Tibial nerve (tissue), 4 donors: Measurements from ENCODE around the gene HIPK2. TPM values are rescaled to one million over a fixed set of nuclear protein-coding genes. Genes with fewer than 3 reads are reported as not detected.

Experiments
- DNase-seq, 2 donors: peaks; one replicate each; pipeline ENCODE4 v3.0.0-alpha.2; 2019; ENCODE audit warnings: low spot score in 2 of 2
- H3K27ac ChIP-seq, 4 donors: fragments of 200-600 bp; sonication (generic) in 3 of 4; one replicate each; pipeline ENCODE4 v1.5.1; 2017 to 2019; ENCODE audit warnings: mild to moderate bottlenecking in 1 of 4
- H3K27me3 ChIP-seq, 2 donors: fragments of 200-600 bp; sonication (generic) in 1 of 2; one replicate each; pipeline versions ENCODE4 v1.5.1 to v1.6.0; 2017 to 2019
- H3K36me3 ChIP-seq, 3 donors: fragments of 200-600 bp; sonication (generic); one replicate each; pipeline ENCODE4 v1.5.1; 2018 to 2019
- H3K4me1 ChIP-seq, 4 donors: fragments of 200-600 bp; sonication (generic) in 3 of 4; one replicate each; pipeline ENCODE4 v1.5.1; 2017 to 2019
- H3K4me3 ChIP-seq, 4 donors: fragments of 200-600 bp; sonication (generic) in 3 of 4; one replicate each; pipeline ENCODE4 v1.5.1; 2017 to 2019; ENCODE audit warnings: mild to moderate bottlenecking in 1 of 4, moderate library complexity in 1 of 4
- H3K9me3 ChIP-seq, 4 donors: fragments of 200-600 bp; sonication (generic) in 3 of 4; one replicate each; pipeline ENCODE4 v1.5.1; 2017 to 2019
- EP300 ChIP-seq, 2 donors: sonication (generic); formaldehyde crosslinking; IDR thresholded peaks; one replicate each; pipeline ENCODE4 v1.6.1; 2017; ENCODE audit warnings: antibody characterized with exemption in 2 of 2, mild to moderate bottlenecking in 1 of 2
- POLR2A ChIP-seq, 2 donors: fragments of 450-650 bp; IDR thresholded peaks; one replicate each; pipeline ENCODE4 v1.6.1; 2017; ENCODE audit warnings: antibody characterized with exemption in 2 of 2, mild to moderate bottlenecking in 2 of 2, moderate library complexity in 2 of 2
- WGBS, 2 donors: methylation state at CpG; one replicate each; pipeline ENCODE4 v1.1.5; 2018; 5-methylcytosine and 5-hydroxymethylcytosine counted together
- total RNA-seq, 4 donors: library from RNA; depleted of rRNA; stranded (reverse); fragments of >200 nt; gene quantifications; one replicate each; pipeline ENCODE4 v1.1.0, GENCODE V29; 2016
- TF ChIP-seq, protein P1 (sequence below), 5 experiments: fragments of 200-600 bp in 3 of 5; fragments of 450-650 bp in 2 of 5; sonication (generic) in 3 of 5; IDR thresholded peaks; one replicate each; pipeline ENCODE4 v1.5.1; 2016 to 2019; ENCODE audit warnings: antibody characterized with exemption in 5 of 5, mild to moderate bottlenecking in 3 of 5, moderate library complexity in 2 of 5

The HIPK2 gene
- total RNA-seq, 4 donors from 2014 or later, result 24.9 to 41.1 (median 29.7) TPM

GRCh38 chr7:139634087-139634486 is 143.7 kb downstream of the HIPK2 start:
- 89% methylated on average over 7 of the region's 7 CpGs for WGBS, 2 donors
- no peaks in the 10 kb centered on the region for H3K27me3 ChIP-seq
- peaks cover 0 to 41% (median 0%) of the 10 kb centered on the region in 3 donors for H3K36me3 ChIP-seq
- no peaks in the 10 kb centered on the region for H3K9me3 ChIP-seq
- no peaks in the 10 kb centered on the region for H3K4me1 ChIP-seq
- no peak for DNase-seq
- no peak overlapping the region for H3K27ac ChIP-seq
- TF ChIP-seq POLR2A (IDR thresholded peaks at IDR 0.05) (no peak), EP300 (IDR thresholded peaks at IDR 0.05) (no peak)
- TF ChIP-seq, protein P1, sequence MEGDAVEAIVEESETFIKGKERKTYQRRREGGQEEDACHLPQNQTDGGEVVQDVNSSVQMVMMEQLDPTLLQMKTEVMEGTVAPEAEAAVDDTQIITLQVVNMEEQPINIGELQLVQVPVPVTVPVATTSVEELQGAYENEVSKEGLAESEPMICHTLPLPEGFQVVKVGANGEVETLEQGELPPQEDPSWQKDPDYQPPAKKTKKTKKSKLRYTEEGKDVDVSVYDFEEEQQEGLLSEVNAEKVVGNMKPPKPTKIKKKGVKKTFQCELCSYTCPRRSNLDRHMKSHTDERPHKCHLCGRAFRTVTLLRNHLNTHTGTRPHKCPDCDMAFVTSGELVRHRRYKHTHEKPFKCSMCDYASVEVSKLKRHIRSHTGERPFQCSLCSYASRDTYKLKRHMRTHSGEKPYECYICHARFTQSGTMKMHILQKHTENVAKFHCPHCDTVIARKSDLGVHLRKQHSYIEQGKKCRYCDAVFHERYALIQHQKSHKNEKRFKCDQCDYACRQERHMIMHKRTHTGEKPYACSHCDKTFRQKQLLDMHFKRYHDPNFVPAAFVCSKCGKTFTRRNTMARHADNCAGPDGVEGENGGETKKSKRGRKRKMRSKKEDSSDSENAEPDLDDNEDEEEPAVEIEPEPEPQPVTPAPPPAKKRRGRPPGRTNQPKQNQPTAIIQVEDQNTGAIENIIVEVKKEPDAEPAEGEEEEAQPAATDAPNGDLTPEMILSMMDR (IDR thresholded peaks at IDR 0.05), result no peak
- H3K4me3 ChIP-seq, result no peak overlapping the region

DNA sequence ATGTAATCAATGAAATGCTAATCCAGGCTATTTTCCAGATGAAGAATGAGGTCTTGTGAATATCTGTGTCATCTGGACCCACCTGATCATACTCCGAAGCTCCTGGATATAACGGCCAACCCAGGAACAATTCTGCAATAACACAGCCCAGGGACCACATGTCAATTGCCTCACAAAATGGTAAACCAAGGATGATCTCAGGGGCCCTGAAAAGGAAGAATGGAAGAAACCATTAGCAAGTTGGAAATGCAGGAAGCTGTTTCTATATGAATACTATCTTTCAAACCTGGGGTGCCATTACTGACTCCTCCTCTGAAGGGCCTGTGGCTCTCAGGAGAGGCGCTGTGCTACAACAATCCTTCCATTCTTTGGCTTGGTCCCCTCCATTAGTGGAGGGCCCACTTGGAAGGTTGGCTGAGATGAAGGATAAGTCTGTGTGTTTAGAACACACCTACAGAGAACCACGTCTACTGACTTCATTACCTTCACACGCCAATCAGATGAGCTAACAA is 146.2 kb downstream of the HIPK2 start:
- Histone ChIP-seq H3K27ac (no peak overlapping the region), H3K9me3 (no peaks in the 10 kb centered on the region), H3K4me1 (no peaks in the 10 kb centered on the region), H3K27me3 (no peaks in the 10 kb centered on the region), H3K4me3 (no peak overlapping the region), H3K36me3 (peaks cover 0 to 60% (median 3%) of the 10 kb centered on the region in 3 donors)
- TF ChIP-seq, protein P1 (IDR thresholded peaks at IDR 0.05), result no peak
- TF ChIP-seq POLR2A (IDR thresholded peaks at IDR 0.05) (no peak), EP300 (IDR thresholded peaks at IDR 0.05) (no peak)
- 90 to 95% methylated on average over 5 of the region's 5 CpGs for WGBS, 2 donors
- no peak for DNase-seq

DNA sequence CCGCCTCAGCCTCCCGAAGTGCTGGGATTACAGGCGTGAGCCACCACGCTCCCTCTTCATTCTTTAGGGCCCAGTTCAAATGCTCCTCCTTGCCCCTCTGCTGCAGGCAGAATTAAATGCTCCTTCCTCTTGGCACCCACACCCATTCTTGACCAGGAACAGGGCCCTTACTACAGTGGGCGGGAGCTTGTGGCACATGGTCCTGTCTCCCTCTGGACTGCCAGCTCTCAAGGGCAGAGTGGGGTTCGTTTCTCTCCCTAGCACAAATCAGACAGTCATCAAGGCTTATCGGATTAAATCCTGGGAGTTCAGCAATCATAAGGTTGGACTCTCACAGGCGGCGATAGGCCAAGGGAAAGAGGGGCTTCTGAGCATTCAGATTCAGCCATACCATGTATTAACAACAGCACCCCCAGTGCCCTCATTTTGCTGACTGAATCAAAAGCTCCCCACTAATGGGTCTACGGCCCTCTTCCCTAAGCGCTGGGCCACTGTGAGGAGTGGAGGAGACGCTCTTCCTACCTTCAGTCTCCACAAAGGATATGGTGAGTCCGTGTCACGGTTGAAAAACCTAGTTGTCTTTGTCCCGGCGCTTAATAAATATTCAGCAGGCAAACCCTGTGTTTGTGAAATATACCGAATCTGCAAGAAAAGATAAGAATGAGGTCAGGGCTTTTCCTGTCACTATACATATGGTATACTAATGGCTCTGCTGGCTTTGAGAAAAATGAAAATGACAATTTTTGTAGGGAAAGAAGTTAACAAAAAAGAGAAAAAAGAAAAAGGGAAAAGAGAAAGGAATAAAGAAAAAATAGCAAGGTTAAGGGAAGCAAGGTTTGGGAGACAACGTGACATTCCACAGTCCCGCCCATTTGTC is 146.9 kb downstream of the HIPK2 start:
- TF ChIP-seq, protein P1 (IDR thresholded peaks at IDR 0.05), result no peak
- TF ChIP-seq EP300 (IDR thresholded peaks at IDR 0.05) (no peak), POLR2A (IDR thresholded peaks at IDR 0.05) (no peak)
- WGBS, 2 donors, result 90 to 94% methylated on average over 19 of the region's 19 CpGs
- Histone ChIP-seq H3K9me3 (no peaks in the 10 kb centered on the region), H3K4me1 (no peaks in the 10 kb centered on the region), H3K36me3 (peaks cover 0 to 64% (median 6%) of the 10 kb centered on the region in 3 donors), H3K4me3 (no peak overlapping the region), H3K27me3 (no peaks in the 10 kb centered on the region), H3K27ac (no peak overlapping the region)
- DNase-seq, result no peak

DNA sequence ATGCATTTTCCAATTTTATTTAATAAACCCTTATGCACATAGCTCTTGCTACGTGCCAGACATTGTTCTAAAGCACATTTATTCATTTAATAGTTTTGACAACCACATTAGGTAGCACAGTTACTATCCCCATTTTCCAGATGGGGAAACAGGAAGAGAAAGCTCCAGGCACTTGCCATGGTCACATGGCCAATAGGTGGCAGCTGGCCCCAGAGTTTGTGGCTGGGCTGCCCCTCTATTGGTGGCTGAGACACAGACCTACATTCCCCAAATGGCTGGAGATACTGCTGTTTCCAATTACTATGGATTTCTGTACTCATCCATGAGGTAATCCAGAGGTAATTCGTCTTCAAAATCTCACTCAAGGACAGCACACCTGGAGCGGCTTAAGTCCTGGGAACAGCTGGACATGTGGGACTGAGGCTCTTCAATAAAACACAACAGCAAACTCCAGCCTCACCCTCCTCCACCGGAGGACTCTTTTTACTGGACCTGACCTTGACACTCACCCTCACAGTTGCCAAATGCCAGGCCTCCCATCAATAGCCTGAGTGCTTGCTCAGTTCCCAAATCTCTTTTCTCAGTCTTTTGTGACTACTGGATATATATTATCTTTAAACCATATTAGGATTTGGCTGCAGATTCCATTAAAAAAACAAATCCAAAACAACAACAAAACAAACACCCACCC is 148.3 kb downstream of the HIPK2 start:
- Histone ChIP-seq H3K36me3 (peaks cover 0 to 77% (median 6%) of the 10 kb centered on the region in 3 donors), H3K27me3 (no peaks in the 10 kb centered on the region), H3K27ac (no peak overlapping the region), H3K9me3 (no peaks in the 10 kb centered on the region), H3K4me3 (no peak overlapping the region), H3K4me1 (no peaks in the 10 kb centered on the region)
- TF ChIP-seq EP300 (IDR thresholded peaks at IDR 0.05) (no peak), POLR2A (IDR thresholded peaks at IDR 0.05) (no peak)
- TF ChIP-seq, protein P1 (IDR thresholded peaks at IDR 0.05), result no peak
- DNase-seq, result no peak
- WGBS, 2 donors, result 72 to 74% methylated on average over 4 of the region's 4 CpGs

DNA sequence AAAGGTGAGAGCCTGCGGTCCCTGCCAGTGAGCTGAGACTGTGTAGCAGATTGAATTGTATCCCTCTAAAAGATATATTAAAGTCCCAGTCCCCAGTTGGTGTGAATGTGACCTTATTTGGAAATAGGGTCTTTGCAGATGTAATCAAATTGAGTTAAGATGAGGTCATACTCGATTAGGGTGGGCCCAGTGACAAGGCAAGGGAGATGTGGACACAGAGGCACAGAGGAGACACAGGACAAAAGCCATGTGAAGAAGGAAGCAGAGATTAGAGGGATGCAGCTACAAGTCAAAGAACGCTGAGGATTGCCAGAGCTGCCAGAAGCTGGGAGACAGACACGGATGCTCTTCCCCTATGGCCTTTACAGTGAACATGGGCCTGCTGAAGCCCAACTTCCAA is 150.0 kb downstream of the HIPK2 start:
- no peak for DNase-seq
- Histone ChIP-seq H3K4me1 (no peaks in the 10 kb centered on the region), H3K4me3 (no peak overlapping the region), H3K36me3 (peaks cover 0 to 89% (median 6%) of the 10 kb centered on the region in 3 donors), H3K9me3 (no peaks in the 10 kb centered on the region), H3K27ac (no peak overlapping the region), H3K27me3 (no peaks in the 10 kb centered on the region)
- TF ChIP-seq EP300 (IDR thresholded peaks at IDR 0.05) (no peak), POLR2A (IDR thresholded peaks at IDR 0.05) (no peak)
- TF ChIP-seq, protein P1 (IDR thresholded peaks at IDR 0.05), result no peak
- 85 to 91% methylated on average over 4 of the region's 4 CpGs for WGBS, 2 donors
